HCT116 (cell line): ENCODE data around the gene C2orf74. TPM values are rescaled to one million over a fixed set of nuclear protein-coding genes. Genes with fewer than 3 reads are reported as not detected.

Source experiments
- ATAC-seq: fragments of 200-7000 bp; cut with Tn5 transposase; 2 replicates; pipeline ENCODE4 v1.9.1; 2020; ENCODE audit warnings: mild to moderate bottlenecking, moderate library complexity
- BruUV-seq: library from RNA; stranded (reverse); fragments of 400-500 nt; replicated peaks from 2 replicates; lab custom pipeline; 2021; lab: Mats Ljungman, UMichigan
- CTCF ChIA-PET: fragments of 300-600 bp; sonication (Branson Sonifier 250); formaldehyde crosslinking; loops from one replicate; lab custom pipeline; 2021; ENCODE audit warnings: antibody characterized with exemption; lab: Charles Lee
- POLR2A ChIA-PET: fragments of 300-600, 350-600 bp; sonication (Branson Sonifier 250); formaldehyde crosslinking; loops from one replicate; lab custom pipeline; 2021; ENCODE audit warnings: antibody characterized with exemption; lab: Charles Lee
- RAD21 ChIA-PET, 2 experiments: fragments of 300-600 bp; sonication (Branson Sonifier 250); formaldehyde crosslinking; loops; one replicate each; lab custom pipeline; 2023; ENCODE audit warnings: low total read pairs in 2 of 2; ENCODE audit not compliant: uncharacterized antibody in 2 of 2, unreplicated experiment in 2 of 2, low non-redundant PET in 1 of 2; lab: Charles Lee
- DNase-seq: peaks from one replicate; pipeline ENCODE4 v3.0.0-alpha.2; 2010; ENCODE audit warnings: low read depth, low spot score
- H2AFZ ChIP-seq: fragments of 200-600 bp; shearing (Covaris generic), sonication (generic); 2 replicates; pipeline ENCODE4 v1.6.1; 2017; ENCODE audit warnings: low read depth, mixed run types, mixed read lengths, antibody characterized with exemption, low read length; ENCODE audit not compliant: poor library complexity, severe bottlenecking
- H3K27ac ChIP-seq: 2 replicates; pipeline ENCODE4 v1.5.1; 2012; ENCODE audit warnings: low read depth, low read length
- H3K27me3 ChIP-seq: fragments of 200-600 bp; sonication (generic); 2 replicates; pipeline ENCODE4 v1.6.1; 2016; ENCODE audit warnings: mixed run types, low read length, mixed read lengths; ENCODE audit not compliant: insufficient read depth
- H3K36me3 ChIP-seq, 2 experiments: fragments of 200-500 bp in 1 of 2; fragments of 200-600 bp in 1 of 2; sonication (Bioruptor generic) in 1 of 2; sonication (generic) in 1 of 2; 2 replicates each; pipeline versions ENCODE4 v1.5.1 to v1.6.1; 2014 to 2016; ENCODE audit warnings: low read length in 2 of 2, inconsistent platforms in 1 of 2, mixed read lengths in 1 of 2, mixed run types in 1 of 2; ENCODE audit not compliant: insufficient read depth in 2 of 2, control insufficient read depth in 1 of 2
- H3K4me1 ChIP-seq, 2 experiments: fragments of 200-600 bp in 1 of 2; sonication (generic) in 1 of 2; 2 replicates each; pipeline versions ENCODE4 v1.5.1 to v1.6.1; 2012 to 2017; ENCODE audit warnings: low read length in 2 of 2, inconsistent platforms in 1 of 2, mild to moderate bottlenecking in 1 of 2, mixed read lengths in 1 of 2, mixed run types in 1 of 2, moderate library complexity in 1 of 2; ENCODE audit not compliant: insufficient read depth in 2 of 2, control insufficient read depth in 1 of 2
- H3K4me2 ChIP-seq: fragments of 200-600 bp; sonication (generic); 2 replicates; pipeline ENCODE4 v1.6.1; 2017; ENCODE audit warnings: mixed run types, low read length, mixed read lengths
- H3K4me3 ChIP-seq, 2 experiments: fragments of 200-600 bp in 1 of 2; sonication (generic) in 1 of 2; replicated peaks in 1 of 2; 2 replicates each; pipeline ENCODE4 v1.5.1; 2011 to 2016; ENCODE audit warnings: low read length in 2 of 2, control low read depth in 1 of 2, low read depth in 1 of 2, mild to moderate bottlenecking in 1 of 2, mixed read lengths in 1 of 2, mixed run types in 1 of 2
- H3K79me2 ChIP-seq: fragments of 200-600 bp; sonication (generic); 2 replicates; pipeline ENCODE4 v1.6.1; 2017; ENCODE audit warnings: mild to moderate bottlenecking, mixed run types, low read length, moderate library complexity, mixed read lengths; ENCODE audit not compliant: insufficient read depth
- H3K9ac ChIP-seq: fragments of 200-600 bp; sonication (generic); 2 replicates; pipeline ENCODE4 v1.6.1; 2016; ENCODE audit warnings: low read length, mixed read lengths
- H3K9me2 ChIP-seq: fragments of 200-600 bp; sonication (generic), shearing (Covaris generic); 2 replicates; pipeline ENCODE4 v1.6.1; 2017; ENCODE audit warnings: mixed run types, mild to moderate bottlenecking, moderate library complexity; ENCODE audit not compliant: insufficient read depth
- H3K9me3 ChIP-seq, 2 experiments: fragments of 200-500 bp in 1 of 2; fragments of 200-600 bp in 1 of 2; sonication (Bioruptor generic) in 1 of 2; sonication (generic) in 1 of 2; 2 replicates each; pipeline ENCODE4 v1.6.1; 2014 to 2017; ENCODE audit warnings: low read length in 2 of 2, mixed read lengths in 2 of 2, inconsistent platforms in 1 of 2, low read depth in 1 of 2, mild to moderate bottlenecking in 1 of 2, mixed run types in 1 of 2, moderate library complexity in 1 of 2; ENCODE audit not compliant: control insufficient read depth in 1 of 2, insufficient read depth in 1 of 2
- H4K20me1 ChIP-seq: fragments of 200-600 bp; sonication (generic), shearing (Covaris generic); 2 replicates; pipeline ENCODE4 v1.6.1; 2017; ENCODE audit warnings: mixed run types, mild to moderate bottlenecking, moderate library complexity; ENCODE audit not compliant: insufficient read depth
- EZH2phosphoT487 ChIP-seq: fragments of 200-600 bp; IDR thresholded peaks from 2 replicates; pipeline ENCODE4 v1.6.1; 2018; ENCODE audit warnings: antibody characterized with exemption, borderline replicate concordance
- MAX ChIP-seq: IDR thresholded peaks from 2 replicates; pipeline ENCODE4 v1.6.1; 2012
- TCF7L2 ChIP-seq: IDR thresholded peaks from 2 replicates; pipeline ENCODE4 v1.7.0; 2011; ENCODE audit warnings: borderline replicate concordance, inconsistent platforms; ENCODE audit not compliant: insufficient read depth, insufficient read length; ENCODE audit errors: extremely low read depth
- ZBTB33 ChIP-seq: IDR thresholded peaks from 2 replicates; pipeline ENCODE4 v1.6.1; 2011; ENCODE audit warnings: mild to moderate bottlenecking, low read length, moderate library complexity; ENCODE audit not compliant: insufficient replicate concordance; ENCODE audit errors: extremely low read depth
- ZFX ChIP-seq: fragments of 450-650 bp; IDR thresholded peaks from 2 replicates; pipeline ENCODE4 v1.6.1; 2017
- intact Hi-C: fragments of 100-400 bp; cut with micrococcal nuclease; formaldehyde crosslinking; loops from 2 replicates; pipeline ENCODE4 v1.10.0; 2022
- total RNA-seq: library from RNA; stranded (reverse); gene quantifications from one replicate; pipeline ENCODE4 v1.2.1, GENCODE V29; 2021; ENCODE audit not compliant: unreplicated experiment

The C2orf74 gene
- total RNA-seq, 1 experiment from 2014 or later = not detected

- peaks cover 50% of the 10 kb centered on the region for H3K79me2 ChIP-seq
- H2AFZ ChIP-seq = no peak overlapping the region
- intact Hi-C loops = loop anchor here (2.0 to 5.0 kb wide), 2 partner anchors 113 to 161 kb away; partner anchors contain the start of genes PEX13, PUS10 and SANBR
These were observed 15.9 kb downstream of the C2orf74 start for GRCh38 chr2:61177727-61178549.

More at GRCh38 chr2:61177727-61178549, 15.9 kb downstream of the C2orf74 start:
- DNase-seq = no peak
- Histone ChIP-seq H4K20me1 (no peaks in the 10 kb centered on the region), H3K9me2 (no peaks in the 10 kb centered on the region), H3K9me3 (no peaks in the 10 kb centered on the region), H3K9ac (peak overlapping the region; percentile 96), H3K27ac (peak overlapping the region; percentile 79), H3K4me3 (peak overlapping the region; percentile 70 to 81), H3K36me3 (peaks cover 9 to 17% of the 10 kb centered on the region in 2 experiments; a peak in 2 of 4 replicates), H3K27me3 (no peaks in the 10 kb centered on the region), H3K4me1 (peaks cover 7 to 22% of the 10 kb centered on the region in 2 experiments), H3K4me2 (peak overlapping the region; percentile 98)
- RAD21 ChIA-PET = interaction anchor here in 1 of 2 experiments (0.6 kb wide), 1 partner anchor 374 kb away, joined by 3 read pairs; no protein-coding TSS in a partner anchor
- ATAC-seq = peak; percentile 7
- CTCF ChIA-PET = no interaction called here
- TF ChIP-seq MAX = no peak
- no peak for TF ChIP-seq EZH2phosphoT487
- peak; percentile 74 for TF ChIP-seq ZFX
- TF ChIP-seq TCF7L2 = no peak
- no peak for TF ChIP-seq ZBTB33
- TSS peak; percentile 49 for BruUV-seq
- POLR2A ChIA-PET = interaction anchor here (0.7 kb wide), 1 partner anchor 140 kb away, joined by 3 read pairs; no protein-coding TSS in a partner anchor
